Endothelial cell (in vitro differentiated cells): ENCODE data around the gene ZNF521. TPM values are rescaled to one million over a fixed set of nuclear protein-coding genes. Genes with fewer than 3 reads are reported as not detected.

Experiments used
- DNase-seq: peaks from one replicate; pipeline ENCODE4 v3.0.0; 2021; ENCODE audit warnings: low spot score
- H3K27ac Mint-ChIP-seq: one replicate; pipeline ENCODE4 v1.8.0; 2021; ENCODE audit warnings: mixed read lengths, inconsistent platforms; ENCODE audit not compliant: unreplicated experiment
- H3K27me3 Mint-ChIP-seq: one replicate; pipeline ENCODE4 v1.8.0; 2021; ENCODE audit warnings: mild to moderate bottlenecking, moderate library complexity, mixed read lengths, inconsistent platforms; ENCODE audit not compliant: unreplicated experiment
- H3K36me3 Mint-ChIP-seq: one replicate; pipeline ENCODE4 v1.8.0; 2021; ENCODE audit warnings: mild to moderate bottlenecking, low read depth, mixed read lengths, inconsistent platforms; ENCODE audit not compliant: unreplicated experiment
- H3K4me1 Mint-ChIP-seq: one replicate; pipeline ENCODE4 v1.8.0; 2021; ENCODE audit warnings: mild to moderate bottlenecking, mixed read lengths, inconsistent platforms; ENCODE audit not compliant: unreplicated experiment
- H3K4me3 Mint-ChIP-seq: one replicate; pipeline ENCODE4 v1.8.0; 2021; ENCODE audit warnings: mild to moderate bottlenecking, mixed read lengths, inconsistent platforms; ENCODE audit not compliant: unreplicated experiment
- H3K9me3 Mint-ChIP-seq: one replicate; pipeline ENCODE4 v1.8.0; 2021; ENCODE audit warnings: mixed read lengths, inconsistent platforms; ENCODE audit not compliant: unreplicated experiment
- CTCF ChIP-seq: fragments of 200-600 bp; sonication (generic); IDR thresholded peaks from one replicate; pipeline ENCODE4 v1.5.0; 2021; ENCODE audit warnings: antibody characterized with exemption; ENCODE audit not compliant: unreplicated experiment
- total RNA-seq: library from RNA; stranded (reverse); fragmentation: NEBNext Ultra II Directional; extraction: Animal tissue kit (Norgen Biotek cat#: 25700); gene quantifications from one replicate; pipeline ENCODE4 v1.2.1, GENCODE V29; 2021; ENCODE audit not compliant: unreplicated experiment

Gene ZNF521
- total RNA-seq, 1 donor from 2014 or later = 238 TPM

- no peak overlapping the region for H3K27ac Mint-ChIP-seq
- H3K9me3 Mint-ChIP-seq = no peaks in the 10 kb centered on the region
- TF ChIP-seq CTCF = no peak
- peaks cover under 1% of the 10 kb centered on the region for H3K36me3 Mint-ChIP-seq
- H3K4me3 Mint-ChIP-seq = no peak overlapping the region
- no peak for DNase-seq
- H3K4me1 Mint-ChIP-seq = peaks cover under 1% of the 10 kb centered on the region
- H3K27me3 Mint-ChIP-seq = peaks cover 3% of the 10 kb centered on the region
Observed at GRCh38 chr18:25050605-25051004, 301.4 kb downstream of the ZNF521 start.

- no peak for DNase-seq
- Mint-ChIP-seq H3K9me3 (no peaks in the 10 kb centered on the region), H3K27me3 (peaks cover 3% of the 10 kb centered on the region), H3K36me3 (no peaks in the 10 kb centered on the region), H3K27ac (no peak overlapping the region), H3K4me1 (peaks cover 15% of the 10 kb centered on the region), H3K4me3 (no peak overlapping the region)
- no peak for TF ChIP-seq CTCF
Observed at GRCh38 chr18:25047983-25048382, 304.0 kb downstream of the ZNF521 start.

- H3K4me3 Mint-ChIP-seq = no peak overlapping the region
- no peak for TF ChIP-seq CTCF
- no peak overlapping the region for H3K27ac Mint-ChIP-seq
Observed at GRCh38 chr18:25047421-25047820, 304.5 kb downstream of the ZNF521 start.

GRCh38 chr18:25044694-25045093 is 307.3 kb downstream of the ZNF521 start:
- no peak for DNase-seq
- TF ChIP-seq CTCF = no peak
- Mint-ChIP-seq H3K4me1 (peaks cover 23% of the 10 kb centered on the region), H3K9me3 (no peaks in the 10 kb centered on the region), H3K27me3 (peaks cover 3% of the 10 kb centered on the region), H3K4me3 (no peak overlapping the region), H3K27ac (no peak overlapping the region), H3K36me3 (no peaks in the 10 kb centered on the region)

More at GRCh38 chr18:25047421-25047820, 304.5 kb downstream of the ZNF521 start:
- Mint-ChIP-seq H3K4me1 (peaks cover 19% of the 10 kb centered on the region), H3K9me3 (no peaks in the 10 kb centered on the region), H3K27me3 (peaks cover 3% of the 10 kb centered on the region), H3K36me3 (no peaks in the 10 kb centered on the region)
- DNase-seq = no peak

- H3K27me3 Mint-ChIP-seq = peaks cover 4% of the 10 kb centered on the region
- no peak overlapping the region for H3K27ac Mint-ChIP-seq
- H3K9me3 Mint-ChIP-seq = no peaks in the 10 kb centered on the region
- TF ChIP-seq CTCF = no peak
- H3K36me3 Mint-ChIP-seq = no peaks in the 10 kb centered on the region
- H3K4me1 Mint-ChIP-seq = peaks cover 23% of the 10 kb centered on the region
- no peak overlapping the region for H3K4me3 Mint-ChIP-seq
- no peak for DNase-seq
Observed at GRCh38 chr18:25043104-25043503, 308.9 kb downstream of the ZNF521 start.
